ENCODE data around the gene RAB33A. TPM values are rescaled to one million over a fixed set of nuclear protein-coding genes. Genes with fewer than 3 reads are reported as not detected.

The RAB33A gene
- total RNA-seq, 2 experiments from 2014 or later: 0.68 to 0.92 TPM

DNA sequence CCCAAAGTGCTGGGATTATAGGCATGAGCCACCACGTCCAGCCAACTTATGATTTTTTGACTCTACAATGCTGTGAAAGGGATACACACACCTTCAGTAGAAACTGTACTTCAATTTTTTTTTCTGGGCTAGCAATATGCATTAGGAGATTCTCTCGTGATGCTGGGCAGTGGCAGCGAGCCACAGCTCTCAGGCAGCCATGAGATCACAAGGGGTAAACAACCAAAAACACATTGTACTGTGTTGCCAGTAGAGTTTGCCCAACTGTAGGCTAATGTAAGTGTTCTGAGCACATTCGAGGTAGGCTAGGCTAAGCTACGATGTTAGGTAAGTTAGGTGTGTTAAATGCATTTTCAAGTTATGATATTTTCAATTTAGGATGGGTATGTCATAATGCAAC lies 25.7 kb downstream of the RAB33A start:
- H2AFZ ChIP-seq (ENCODE audit: low read length): no peak overlapping the region
- H3K27ac ChIP-seq (ENCODE audit: low read depth, low read length, poor library complexity, severe bottlenecking): no peak overlapping the region
- no peak for TF ChIP-seq EZH2phosphoT487 (IDR thresholded peaks at IDR 0.05; ENCODE audit: borderline replicate concordance, low read depth, low read length)
- TF ChIP-seq, protein P1, sequence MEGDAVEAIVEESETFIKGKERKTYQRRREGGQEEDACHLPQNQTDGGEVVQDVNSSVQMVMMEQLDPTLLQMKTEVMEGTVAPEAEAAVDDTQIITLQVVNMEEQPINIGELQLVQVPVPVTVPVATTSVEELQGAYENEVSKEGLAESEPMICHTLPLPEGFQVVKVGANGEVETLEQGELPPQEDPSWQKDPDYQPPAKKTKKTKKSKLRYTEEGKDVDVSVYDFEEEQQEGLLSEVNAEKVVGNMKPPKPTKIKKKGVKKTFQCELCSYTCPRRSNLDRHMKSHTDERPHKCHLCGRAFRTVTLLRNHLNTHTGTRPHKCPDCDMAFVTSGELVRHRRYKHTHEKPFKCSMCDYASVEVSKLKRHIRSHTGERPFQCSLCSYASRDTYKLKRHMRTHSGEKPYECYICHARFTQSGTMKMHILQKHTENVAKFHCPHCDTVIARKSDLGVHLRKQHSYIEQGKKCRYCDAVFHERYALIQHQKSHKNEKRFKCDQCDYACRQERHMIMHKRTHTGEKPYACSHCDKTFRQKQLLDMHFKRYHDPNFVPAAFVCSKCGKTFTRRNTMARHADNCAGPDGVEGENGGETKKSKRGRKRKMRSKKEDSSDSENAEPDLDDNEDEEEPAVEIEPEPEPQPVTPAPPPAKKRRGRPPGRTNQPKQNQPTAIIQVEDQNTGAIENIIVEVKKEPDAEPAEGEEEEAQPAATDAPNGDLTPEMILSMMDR (conservative IDR thresholded peaks at IDR 0.05; ENCODE audit: low read length): no peak
- no peaks in the 10 kb centered on the region for H3K79me2 ChIP-seq (ENCODE audit: insufficient read depth, low read depth, low read length)
- H3K4me1 ChIP-seq (ENCODE audit: insufficient read depth, low read length, poor library complexity, severe bottlenecking): no peaks in the 10 kb centered on the region
- no TSS peak for BruUV-seq (replicated peaks)
- H3K9me2 ChIP-seq (ENCODE audit: insufficient read depth, low read length): no peaks in the 10 kb centered on the region
- POLR2A ChIA-PET: no interaction called here
- no peak for DNase-seq (ENCODE audit: low spot score)
- no peaks in the 10 kb centered on the region for H4K20me1 ChIP-seq (ENCODE audit: insufficient read depth, low read length)
- CTCF ChIA-PET (ENCODE audit: unreplicated experiment): no interaction called here
- no peaks in the 10 kb centered on the region; the same call in 1 of the 2 replicates for H3K36me3 ChIP-seq (ENCODE audit: insufficient read depth, low read length)
- H3K4me2 ChIP-seq (ENCODE audit: low read length): no peak overlapping the region
- no peak overlapping the region for H3K4me3 ChIP-seq (ENCODE audit: low read depth, low read length, poor library complexity, severe bottlenecking)
- no peaks in the 10 kb centered on the region for H3K9me3 ChIP-seq (ENCODE audit: low read length)
- intact Hi-C loops (cut with micrococcal nuclease; ENCODE audit: unreplicated experiment): loop anchor here (10.0 kb wide), 1 partner anchor 273 kb away; no protein-coding TSS in a partner anchor

DNA sequence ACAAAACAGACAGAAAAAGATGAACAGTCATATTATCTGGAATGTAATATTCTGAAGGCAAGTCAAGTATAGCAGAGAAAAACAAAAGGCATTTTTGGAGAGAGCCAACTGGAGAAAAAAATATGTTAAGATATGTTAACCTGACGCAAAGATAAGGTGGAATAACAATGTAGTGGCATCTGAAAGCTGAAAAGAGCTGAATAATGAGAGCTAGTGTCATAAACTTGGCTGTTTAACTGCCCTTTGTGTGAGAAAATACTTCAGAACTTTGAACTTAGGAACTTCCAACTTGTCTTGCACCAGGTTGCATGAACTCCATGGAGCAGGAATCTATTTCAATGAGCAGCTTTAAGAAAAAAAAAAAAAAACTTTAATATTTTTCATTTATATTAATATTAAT lies 32.9 kb downstream of the RAB33A start:
- no peak overlapping the region for H3K4me3 ChIP-seq (ENCODE audit: low read depth, low read length, poor library complexity, severe bottlenecking)
- no peaks in the 10 kb centered on the region for H3K9me2 ChIP-seq (ENCODE audit: insufficient read depth, low read length)
- peaks cover 25% of the 10 kb centered on the region for H3K36me3 ChIP-seq (ENCODE audit: insufficient read depth, low read length)
- H3K9me3 ChIP-seq (ENCODE audit: low read length): no peaks in the 10 kb centered on the region
- DNase-seq (ENCODE audit: low spot score): no peak
- TF ChIP-seq EZH2phosphoT487 (IDR thresholded peaks at IDR 0.05; ENCODE audit: borderline replicate concordance, low read depth, low read length): no peak
- TF ChIP-seq, protein P1 (conservative IDR thresholded peaks at IDR 0.05; ENCODE audit: low read length): no peak
- POLR2A ChIA-PET: no interaction called here
- no peaks in the 10 kb centered on the region for H3K4me1 ChIP-seq (ENCODE audit: insufficient read depth, low read length, poor library complexity, severe bottlenecking)
- CTCF ChIA-PET (ENCODE audit: unreplicated experiment): no interaction called here
- no peaks in the 10 kb centered on the region for H3K79me2 ChIP-seq (ENCODE audit: insufficient read depth, low read depth, low read length)
- H2AFZ ChIP-seq (ENCODE audit: low read length): no peak overlapping the region
- intact Hi-C loops (cut with micrococcal nuclease; ENCODE audit: unreplicated experiment): no loop called here
- no peak overlapping the region for H3K4me2 ChIP-seq (ENCODE audit: low read length)
- no TSS peak for BruUV-seq (replicated peaks)
- no peaks in the 10 kb centered on the region for H4K20me1 ChIP-seq (ENCODE audit: insufficient read depth, low read length)
- H3K27ac ChIP-seq (ENCODE audit: low read depth, low read length, poor library complexity, severe bottlenecking): no peak overlapping the region

DNA sequence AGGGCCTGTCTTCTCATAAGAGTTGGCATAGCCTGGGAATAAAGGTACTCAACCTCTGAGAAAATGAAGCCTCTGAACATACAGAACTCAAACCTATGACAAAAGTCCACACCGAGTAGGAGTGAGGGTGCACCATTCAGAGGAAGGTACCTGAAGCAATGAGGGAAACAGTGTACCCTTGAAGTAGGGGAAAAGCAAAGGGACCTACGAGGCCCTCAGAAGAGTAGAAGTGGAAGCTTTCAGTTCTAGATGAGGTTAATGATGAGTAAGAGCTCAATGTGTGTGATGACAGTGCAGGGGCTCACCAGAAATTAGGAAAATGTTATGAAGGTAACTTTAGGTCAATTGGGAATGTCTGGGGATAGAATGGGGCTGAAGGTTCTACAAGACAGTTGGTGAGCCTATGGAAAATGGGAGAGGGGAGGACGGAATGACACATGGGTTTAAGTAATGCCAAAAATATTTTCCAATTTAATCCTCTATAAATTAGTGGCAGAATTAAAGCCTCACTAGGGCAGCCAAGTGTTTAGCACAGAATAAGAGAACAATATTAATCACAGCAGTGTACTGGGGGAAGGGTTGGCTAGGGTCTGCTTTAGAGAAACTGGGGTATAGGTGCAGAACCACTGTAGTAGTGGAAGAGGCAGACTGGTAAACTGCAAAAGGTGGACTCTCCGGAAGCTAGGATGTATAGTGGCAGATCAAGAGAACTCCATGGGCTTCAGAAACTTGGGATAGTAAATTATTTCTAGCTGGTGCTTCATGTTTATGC lies 39.8 kb downstream of the RAB33A start:
- no peaks in the 10 kb centered on the region for H3K9me3 ChIP-seq (ENCODE audit: low read length)
- H3K9me2 ChIP-seq (ENCODE audit: insufficient read depth, low read length): no peaks in the 10 kb centered on the region
- no peak overlapping the region for H3K4me2 ChIP-seq (ENCODE audit: low read length)
- H3K4me1 ChIP-seq (ENCODE audit: insufficient read depth, low read length, poor library complexity, severe bottlenecking): no peaks in the 10 kb centered on the region
- no peaks in the 10 kb centered on the region for H4K20me1 ChIP-seq (ENCODE audit: insufficient read depth, low read length)
- peaks cover 71% of the 10 kb centered on the region for H3K36me3 ChIP-seq (ENCODE audit: insufficient read depth, low read length)
- ChIA-PET CTCF (ENCODE audit: unreplicated experiment) (no interaction called here), POLR2A (interaction anchor here (0.6 to 1.5 kb wide), 2 partner anchors 9 to 608 kb away, joined by 3 read pairs; no protein-coding TSS in a partner anchor)
- H3K4me3 ChIP-seq (ENCODE audit: low read depth, low read length, poor library complexity, severe bottlenecking): no peak overlapping the region
- intact Hi-C loops (cut with micrococcal nuclease; ENCODE audit: unreplicated experiment): no loop called here
- no TSS peak for BruUV-seq (replicated peaks)
- no peaks in the 10 kb centered on the region for H3K79me2 ChIP-seq (ENCODE audit: insufficient read depth, low read depth, low read length)
- TF ChIP-seq, protein P1 (conservative IDR thresholded peaks at IDR 0.05; ENCODE audit: low read length): no peak
- no peak for TF ChIP-seq EZH2phosphoT487 (IDR thresholded peaks at IDR 0.05; ENCODE audit: borderline replicate concordance, low read depth, low read length)
- DNase-seq (ENCODE audit: low spot score): no peak
- no peak overlapping the region for H3K27ac ChIP-seq (ENCODE audit: low read depth, low read length, poor library complexity, severe bottlenecking)
- H2AFZ ChIP-seq (ENCODE audit: low read length): no peak overlapping the region

All from OCI-LY7 (cell line).